ENCODE measurements around the gene OR6C74.

GRCh38 chr12:55256831-55257230, 12.4 kb downstream of the OR6C74 start:
- TF ChIP-seq CTCF (IDR thresholded peaks at IDR 0.05; ENCODE audit: insufficient read depth, low read length, poor library complexity, severe bottlenecking) (no peak), EZH2phosphoT487 (conservative IDR thresholded peaks at IDR 0.05; ENCODE audit: low read length) (no peak)

All from SU-DHL-6 (cell line).